ENCODE results near the gene CHRDL2. TPM values are rescaled to one million over a fixed set of nuclear protein-coding genes. Genes with fewer than 3 reads are reported as not detected.
"Not testable (repeated sequence)": the region's sequence is repeated elsewhere in the genome, so short reads cannot be mapped to it uniquely, and the experiment has no call there.

Gene CHRDL2, protein sequence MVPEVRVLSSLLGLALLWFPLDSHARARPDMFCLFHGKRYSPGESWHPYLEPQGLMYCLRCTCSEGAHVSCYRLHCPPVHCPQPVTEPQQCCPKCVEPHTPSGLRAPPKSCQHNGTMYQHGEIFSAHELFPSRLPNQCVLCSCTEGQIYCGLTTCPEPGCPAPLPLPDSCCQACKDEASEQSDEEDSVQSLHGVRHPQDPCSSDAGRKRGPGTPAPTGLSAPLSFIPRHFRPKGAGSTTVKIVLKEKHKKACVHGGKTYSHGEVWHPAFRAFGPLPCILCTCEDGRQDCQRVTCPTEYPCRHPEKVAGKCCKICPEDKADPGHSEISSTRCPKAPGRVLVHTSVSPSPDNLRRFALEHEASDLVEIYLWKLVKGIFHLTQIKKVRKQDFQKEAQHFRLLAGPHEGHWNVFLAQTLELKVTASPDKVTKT
- not detected in 2 replicates for total RNA-seq (2014; rRNA removed; shearing (Covaris generic))

DNA sequence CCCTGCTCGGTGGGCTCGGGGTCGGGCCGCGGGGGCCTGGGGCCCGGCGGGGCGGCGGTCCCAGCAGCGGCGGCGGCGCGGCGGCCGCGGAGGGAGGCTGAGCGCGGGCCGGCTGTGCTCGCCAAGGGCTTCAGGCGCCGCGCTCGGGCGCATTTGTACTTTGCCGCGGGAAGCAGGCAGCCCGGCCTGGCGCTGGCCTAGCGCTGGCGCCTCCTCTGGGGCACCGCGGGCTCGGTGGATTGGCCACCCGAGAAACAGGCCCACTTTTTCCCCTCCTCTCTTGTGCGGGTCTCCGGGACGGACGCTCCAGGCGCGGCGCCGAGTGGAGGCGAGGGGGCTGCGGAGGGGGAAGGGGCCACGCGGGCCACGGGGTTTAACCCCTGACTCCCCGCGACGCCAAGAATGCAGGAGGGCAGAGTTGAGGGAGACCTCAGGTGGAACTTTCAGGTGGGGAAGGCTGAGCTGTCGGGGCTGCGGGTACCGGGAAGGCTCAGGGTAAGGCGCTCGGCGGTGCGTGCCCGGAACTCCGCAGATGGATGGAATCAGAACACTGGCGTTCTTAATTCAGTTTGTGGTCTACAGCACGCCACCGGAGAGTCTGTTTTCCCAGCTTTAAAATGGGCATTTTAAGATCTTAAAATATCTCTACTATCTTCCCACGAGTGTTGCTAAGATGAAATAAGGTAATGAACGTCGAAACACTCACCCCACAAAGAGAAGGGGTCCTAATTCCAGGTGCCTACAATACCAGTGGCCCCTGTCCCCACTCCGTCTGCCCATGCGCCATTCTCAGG lies at the start of gene CHRDL2:
Gene CHRDL2, minus strand, starts transcription at position 126 of the 794 bp plus-strand sequence. CDS start 538 bp downstream, outside the sequence.
- DNase-seq (ENCODE audit: low spot score): no peak

DNA sequence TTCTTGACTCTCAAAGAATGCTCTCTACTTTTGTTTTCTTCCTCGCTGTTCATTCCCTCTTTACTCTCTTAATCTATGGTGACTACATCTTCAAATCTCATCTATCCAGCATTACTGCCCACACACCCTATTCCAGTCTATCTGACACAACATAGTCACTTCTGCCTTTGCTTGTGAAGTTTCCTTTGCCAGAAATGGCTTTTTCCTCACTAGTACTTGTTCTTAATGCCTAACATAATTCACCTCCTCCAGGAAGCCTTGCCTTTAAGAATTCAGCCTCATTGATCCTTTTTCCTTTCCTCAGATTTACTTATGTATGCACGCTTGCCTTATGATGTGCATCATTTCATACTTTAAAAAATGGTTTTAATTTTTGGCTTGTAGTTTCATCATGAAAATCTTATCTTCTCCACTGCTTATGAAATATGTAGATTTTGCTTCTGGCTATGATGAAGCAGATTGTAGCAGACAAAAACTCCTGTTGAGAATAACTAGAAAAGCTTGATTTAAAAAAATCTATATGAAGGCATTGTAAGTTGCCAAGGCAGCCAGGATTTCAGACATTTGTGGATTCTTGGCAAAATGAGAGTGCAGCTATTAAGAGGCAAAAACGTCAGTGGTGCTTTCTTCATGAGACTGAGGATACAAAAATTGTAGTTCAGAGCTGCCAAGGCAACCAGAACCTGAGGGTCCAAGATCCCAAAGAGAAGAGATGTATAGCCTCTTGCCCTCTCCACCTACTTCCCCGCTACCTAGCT lies 49.2 kb upstream of the CHRDL2 start:
- DNase-seq (ENCODE audit: low spot score): no peak

DNA sequence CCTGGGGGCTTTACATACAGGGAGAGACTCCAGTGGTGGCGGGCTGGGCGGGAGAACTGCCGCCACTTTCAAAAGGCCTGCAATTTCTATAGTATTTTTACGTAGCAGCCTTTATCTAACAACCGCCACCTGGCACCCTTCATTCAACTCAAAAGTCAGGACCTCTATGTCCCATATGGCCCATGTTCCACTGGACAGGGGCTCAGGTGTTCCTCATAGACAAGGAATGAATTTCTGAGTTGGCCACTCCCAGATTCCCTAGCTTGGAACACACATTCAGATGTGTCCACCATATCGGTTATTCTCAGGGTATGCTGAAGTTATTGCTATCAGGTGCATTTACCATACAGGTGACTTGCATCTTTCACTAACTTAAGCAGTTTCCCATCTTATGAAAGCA lies 47.4 kb upstream of the CHRDL2 start:
- no peak for DNase-seq (ENCODE audit: low spot score)

DNA sequence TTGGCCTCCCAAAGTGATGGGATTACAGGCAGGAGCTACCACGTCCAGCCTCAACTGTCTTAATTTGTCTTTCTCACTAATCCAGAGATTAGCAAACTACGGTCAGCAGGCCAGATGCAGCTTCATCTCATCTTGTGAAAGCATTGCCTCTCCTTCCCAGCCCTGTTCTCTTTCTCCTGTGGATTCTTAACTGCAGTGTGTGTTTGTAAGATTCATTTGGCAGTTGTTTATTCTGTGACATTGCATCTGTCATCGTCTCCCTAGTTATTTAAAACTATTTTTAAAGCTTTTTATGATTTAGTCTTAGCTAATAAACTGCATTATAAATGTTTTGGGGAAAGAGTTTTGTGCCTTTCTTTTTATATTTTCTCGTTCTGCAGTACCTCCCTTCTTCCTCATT lies 46.7 kb upstream of the CHRDL2 start:
- no peak for DNase-seq (ENCODE audit: low spot score)

DNA sequence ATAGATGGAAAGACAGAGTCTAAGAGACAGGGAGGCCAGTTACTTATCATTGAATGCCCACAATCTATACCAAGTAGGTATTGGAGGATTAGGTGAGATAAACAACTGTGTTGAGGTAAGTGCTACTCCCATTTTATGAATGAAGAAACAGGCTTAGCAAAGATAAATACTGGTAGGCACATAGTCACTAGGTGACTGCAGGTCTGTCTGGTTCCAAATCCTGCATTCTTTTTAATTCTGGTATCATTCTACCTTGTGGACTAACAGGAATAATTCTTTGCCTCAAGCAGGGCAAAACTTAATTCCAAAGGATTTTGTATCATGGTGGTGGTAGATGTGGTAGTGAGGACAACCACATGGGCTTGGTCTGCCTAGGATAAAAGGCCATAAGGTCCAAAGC lies 45.8 kb upstream of the CHRDL2 start:
- no peak for DNase-seq (ENCODE audit: low spot score)

DNA sequence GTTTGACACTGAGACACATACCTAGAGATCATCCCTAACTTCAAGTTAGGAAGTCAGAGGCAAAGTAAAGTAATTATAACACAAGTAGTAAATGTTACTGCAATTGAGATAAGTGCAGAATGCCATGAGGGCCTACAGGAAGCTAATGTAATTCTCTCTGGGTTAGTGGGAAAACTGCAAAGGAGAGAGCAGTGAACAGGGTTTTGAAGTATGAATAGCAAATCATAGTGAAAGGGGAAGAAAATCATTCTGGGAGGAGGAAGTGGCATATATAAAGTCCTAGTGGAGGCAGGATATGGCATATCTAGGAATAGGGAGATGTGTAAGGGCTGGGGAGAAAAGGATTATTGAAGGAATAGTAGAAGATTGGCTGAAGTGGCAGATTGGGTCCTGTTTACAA lies 45.3 kb upstream of the CHRDL2 start:
- DNase-seq (ENCODE audit: low spot score): no peak

DNA sequence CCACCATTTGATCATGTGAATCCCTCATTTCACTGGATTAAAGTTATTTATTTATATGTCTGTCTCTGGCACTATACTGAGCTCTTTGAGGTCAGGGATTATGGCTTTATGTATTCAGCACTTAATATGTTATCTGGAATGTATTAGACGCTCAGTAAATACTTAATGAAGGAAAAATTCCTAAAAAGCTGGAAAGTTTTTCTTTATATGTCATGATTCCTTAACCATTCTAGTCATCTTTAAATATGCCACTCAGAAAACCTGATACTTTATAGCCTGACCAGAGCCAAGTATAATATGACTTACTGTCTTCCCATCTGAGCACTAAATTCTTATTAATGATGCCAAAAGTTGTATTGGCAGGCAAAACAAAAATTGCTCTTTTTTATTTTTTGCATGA lies 44.5 kb upstream of the CHRDL2 start:
- no peak for DNase-seq (ENCODE audit: low spot score)

DNA sequence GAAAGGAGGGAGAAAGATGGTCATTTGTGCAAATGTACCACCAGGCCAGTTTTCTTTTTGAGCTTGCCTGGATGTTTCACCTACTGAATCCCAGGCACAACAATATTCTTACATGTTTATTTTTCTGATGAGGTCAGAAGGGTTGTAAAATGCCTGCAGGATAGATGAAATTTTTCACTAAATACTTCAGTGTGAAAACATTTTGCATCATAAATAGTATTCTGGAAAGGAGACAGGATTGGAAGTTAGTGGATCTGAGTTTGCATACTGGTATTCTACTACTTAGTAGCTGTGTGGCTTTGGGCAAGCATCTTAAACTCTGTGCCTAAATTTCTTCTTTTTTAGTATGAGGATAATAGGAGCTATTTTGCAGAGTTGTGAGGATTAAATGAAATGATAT lies 42.2 kb upstream of the CHRDL2 start:
- no peak for DNase-seq (ENCODE audit: low spot score)

DNA sequence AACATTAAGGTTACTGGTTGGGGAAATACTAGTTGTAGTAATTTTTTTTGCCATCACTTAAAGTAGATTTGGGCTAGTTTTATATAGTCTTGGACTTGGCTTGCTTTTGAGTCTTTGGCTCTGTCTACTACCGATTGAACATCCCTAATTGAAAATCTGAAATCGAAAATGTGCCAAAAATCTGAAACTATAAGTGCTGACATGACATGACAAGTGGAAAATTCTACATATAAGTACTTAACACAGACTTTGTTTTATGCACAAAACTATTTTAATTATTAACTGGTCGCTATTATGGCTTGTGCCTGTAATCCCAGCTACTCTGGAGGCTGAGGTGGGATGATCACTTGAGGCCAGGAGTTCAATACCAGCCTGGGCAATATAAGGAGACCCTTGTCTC lies 39.9 kb upstream of the CHRDL2 start:
- no peak for DNase-seq (ENCODE audit: low spot score)

DNA sequence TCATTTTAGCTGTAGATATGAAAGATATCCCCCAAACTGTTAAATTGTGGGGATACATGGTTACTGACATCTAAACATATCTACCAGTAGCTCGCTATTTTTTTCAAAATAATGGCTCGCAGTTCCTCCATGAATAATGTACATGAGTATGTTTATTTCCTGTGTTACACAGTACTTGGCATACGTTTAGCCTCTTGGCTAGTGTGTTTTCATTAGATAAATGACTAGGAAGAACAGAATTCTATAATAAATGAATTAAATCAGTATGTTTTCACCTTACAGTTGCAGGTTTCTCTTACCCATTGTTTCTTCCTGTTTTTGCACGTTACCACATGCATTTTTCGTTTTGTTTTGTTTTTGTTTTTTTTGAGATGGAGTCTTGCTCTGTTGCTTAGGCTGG lies 39.2 kb upstream of the CHRDL2 start:
- DNase-seq (ENCODE audit: low spot score): no peak

DNA sequence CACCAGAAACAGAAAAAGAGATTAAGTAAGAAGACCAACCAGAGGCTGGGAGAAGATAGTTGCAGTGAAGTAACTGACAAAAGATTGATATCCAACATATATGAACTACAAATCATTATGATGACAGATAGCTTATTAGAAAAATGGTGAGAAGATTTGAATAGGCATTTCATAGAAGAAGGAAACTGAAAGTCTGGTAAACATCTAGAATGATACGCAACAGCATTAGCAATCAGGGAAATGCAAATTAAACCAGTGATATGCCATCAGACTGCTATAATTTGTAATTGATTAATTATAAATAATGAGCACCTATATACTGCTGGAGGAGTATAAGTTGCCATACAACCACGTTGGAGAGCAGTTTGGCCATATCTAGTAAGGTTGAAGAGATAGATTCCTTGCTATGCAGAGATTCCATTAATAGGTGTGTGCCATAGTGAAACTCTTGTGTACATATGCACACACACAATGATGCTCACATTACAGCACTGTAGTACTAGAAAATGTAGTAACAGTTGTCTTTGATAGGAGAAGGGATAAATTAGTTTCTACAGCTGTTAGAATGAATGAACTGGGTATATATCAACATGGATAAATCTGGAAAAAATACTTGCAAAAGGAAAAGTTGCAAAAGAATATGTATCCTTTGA lies 38.0 kb upstream of the CHRDL2 start:
- no peak for DNase-seq (ENCODE audit: low spot score)

DNA sequence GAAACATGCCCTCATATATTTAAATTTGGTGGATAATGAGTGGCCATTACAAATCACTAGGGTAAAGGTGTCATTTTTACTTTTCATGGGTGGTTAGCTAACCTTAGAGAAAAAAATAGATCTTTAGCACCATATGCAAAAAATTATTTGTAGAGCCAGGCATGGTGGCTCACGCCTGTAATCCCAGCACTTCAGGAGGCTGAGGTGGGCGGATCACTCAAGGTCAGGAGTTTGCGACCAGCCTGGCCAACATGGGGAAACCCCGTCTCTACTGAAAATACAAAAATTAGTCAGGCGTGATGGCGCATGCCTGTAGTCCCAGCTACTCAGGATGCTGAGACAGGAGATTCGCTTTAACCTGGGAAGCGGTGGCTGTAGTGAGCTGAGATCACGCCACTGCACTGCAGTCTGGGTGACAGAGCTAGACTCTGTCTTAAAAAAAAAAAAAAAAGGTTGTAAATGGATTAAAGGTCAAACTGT lies 37.0 kb upstream of the CHRDL2 start:
- not testable (repeated sequence) for DNase-seq (ENCODE audit: low spot score)

DNA sequence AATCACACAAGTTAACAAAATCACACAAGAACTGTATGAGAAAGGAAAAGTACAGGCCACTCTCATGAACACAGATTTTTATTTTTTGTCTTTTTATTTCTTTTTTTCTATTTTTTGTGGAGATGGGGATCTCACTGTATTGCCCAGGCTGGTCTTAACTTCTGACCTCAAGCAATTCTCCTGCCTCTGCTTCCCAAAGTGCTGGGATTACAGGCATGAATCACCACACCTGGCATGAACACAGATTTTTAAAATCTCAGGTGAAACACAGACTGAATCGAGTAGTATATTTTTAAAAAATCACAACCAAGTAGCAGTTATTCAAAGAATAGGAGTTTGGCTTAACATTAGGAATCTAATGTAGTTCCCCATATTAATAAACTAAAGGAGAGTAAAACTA lies 35.7 kb upstream of the CHRDL2 start:
- no peak for DNase-seq (ENCODE audit: low spot score)

DNA sequence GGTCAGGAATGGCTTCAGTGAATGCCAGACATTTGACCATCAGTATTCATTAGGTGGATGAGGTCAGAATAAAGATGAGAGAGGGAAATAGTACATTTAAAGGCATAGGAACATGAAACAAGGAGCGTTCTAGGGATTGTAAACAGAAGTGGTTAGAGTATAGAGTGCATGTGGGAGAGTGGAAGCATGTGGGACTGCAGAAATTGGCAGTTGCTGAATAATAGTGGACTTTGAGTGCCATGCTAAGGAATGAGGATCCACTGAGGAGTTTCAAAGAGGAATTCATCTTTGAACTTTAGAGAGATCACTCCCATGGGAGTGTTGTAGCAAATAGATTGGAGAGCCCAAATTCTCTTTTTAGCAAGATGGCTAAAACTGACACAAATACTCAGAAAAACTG lies 25.3 kb upstream of the CHRDL2 start:
- DNase-seq (ENCODE audit: low spot score): no peak

DNA sequence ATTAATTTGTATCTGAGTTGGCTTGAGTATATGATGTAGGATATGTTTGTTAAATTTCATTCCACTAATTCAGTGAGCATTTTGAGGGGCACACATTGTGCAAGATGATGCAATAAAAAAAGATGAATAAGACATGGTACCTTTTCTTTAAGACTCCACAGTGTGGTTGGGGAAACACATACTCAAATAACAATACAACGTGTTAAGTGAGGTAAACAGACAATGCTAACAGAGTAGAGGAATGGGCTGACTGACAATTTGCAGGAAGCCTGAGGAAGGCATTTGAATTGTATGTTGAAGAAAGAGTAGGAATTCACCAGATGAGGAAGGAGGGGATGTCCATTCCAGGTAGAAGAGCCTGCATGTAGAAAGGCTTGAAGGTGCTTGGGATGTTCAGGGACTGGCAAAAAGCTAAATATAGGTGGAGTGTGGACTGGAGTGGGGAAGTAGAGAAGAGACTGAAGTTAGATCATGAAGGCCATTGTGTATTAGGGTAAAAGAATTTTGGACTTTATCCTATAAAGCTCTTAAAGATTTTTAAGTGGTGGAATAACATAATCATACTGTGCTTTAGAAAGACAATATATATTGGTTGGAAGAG lies 24.3 kb upstream of the CHRDL2 start:
- no peak for DNase-seq (ENCODE audit: low spot score)

DNA sequence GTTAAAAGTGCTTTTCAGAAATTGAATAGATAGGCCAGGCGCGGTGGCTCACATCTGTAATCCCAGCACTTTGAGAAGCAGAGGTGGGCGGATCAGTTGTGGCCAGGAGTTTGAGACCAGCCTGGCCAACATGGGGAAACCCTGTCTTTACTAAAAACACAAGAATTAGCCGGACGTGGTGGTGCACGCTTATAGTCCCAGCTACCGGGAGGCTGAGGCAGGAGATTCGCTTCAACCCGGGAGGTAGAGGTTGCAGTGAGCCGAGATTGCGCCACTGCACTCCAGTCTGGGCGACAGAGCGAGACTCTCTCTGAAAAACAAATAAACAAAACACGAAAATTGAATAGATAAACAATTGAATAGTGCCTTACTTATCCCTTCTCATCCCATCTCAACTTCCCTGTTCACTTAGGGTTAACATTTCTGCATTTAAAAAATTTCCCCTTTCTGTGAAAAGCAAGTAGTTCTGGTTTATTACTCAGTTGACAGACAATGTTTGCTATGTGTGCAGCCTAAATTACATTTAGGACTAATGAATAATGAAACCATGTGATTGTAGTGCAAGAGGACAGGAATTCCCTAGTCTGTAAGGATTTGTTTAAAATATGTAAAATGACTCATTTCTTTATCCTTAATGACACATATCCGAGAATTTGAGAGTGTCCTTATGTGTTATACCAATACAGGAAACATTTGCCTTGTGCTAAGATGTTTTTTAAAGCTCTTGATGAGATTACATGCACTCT lies 23.5 kb upstream of the CHRDL2 start:
- peak; percentile 87 for DNase-seq (ENCODE audit: low spot score)

DNA sequence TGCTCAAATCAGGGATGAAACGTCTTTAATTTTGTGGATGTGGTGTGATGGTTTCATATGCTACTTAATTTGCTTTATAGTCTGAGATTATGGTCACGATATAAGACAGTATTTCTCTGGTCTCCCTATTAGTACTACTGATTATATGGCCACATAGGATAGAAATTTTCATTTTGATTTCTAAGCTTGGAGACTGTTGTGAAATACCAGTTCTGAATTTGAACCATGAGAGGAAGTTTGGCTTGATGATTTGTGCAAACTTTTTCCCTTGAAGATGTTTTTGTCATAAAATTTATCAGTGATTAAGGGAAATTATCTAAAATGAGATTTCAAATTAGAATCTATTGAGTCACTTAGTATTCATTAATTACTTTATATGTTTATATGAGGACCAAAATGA lies 20.1 kb upstream of the CHRDL2 start:
- no peak for DNase-seq (ENCODE audit: low spot score)

DNA sequence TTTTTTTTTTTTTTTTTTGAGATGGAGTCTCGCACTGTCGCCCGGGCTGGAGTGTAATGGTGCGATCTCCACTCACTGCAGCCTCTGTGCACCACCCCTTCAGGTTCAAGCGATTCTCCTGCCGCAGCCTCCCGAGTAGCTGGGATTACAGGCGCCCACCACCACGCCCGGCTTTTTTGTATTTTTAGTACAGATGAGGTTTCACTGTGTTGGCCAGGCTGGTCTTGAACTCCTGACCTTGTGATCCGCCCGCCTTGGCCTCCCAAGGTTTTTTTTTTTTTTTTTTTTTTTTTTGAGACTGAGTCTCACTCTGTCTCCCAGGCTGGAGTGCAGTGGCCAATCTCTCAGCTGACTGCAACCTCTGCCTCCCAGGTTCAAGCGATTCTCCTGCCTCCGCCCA lies 19.4 kb upstream of the CHRDL2 start:
- DNase-seq (ENCODE audit: low spot score): not testable (repeated sequence)

DNA sequence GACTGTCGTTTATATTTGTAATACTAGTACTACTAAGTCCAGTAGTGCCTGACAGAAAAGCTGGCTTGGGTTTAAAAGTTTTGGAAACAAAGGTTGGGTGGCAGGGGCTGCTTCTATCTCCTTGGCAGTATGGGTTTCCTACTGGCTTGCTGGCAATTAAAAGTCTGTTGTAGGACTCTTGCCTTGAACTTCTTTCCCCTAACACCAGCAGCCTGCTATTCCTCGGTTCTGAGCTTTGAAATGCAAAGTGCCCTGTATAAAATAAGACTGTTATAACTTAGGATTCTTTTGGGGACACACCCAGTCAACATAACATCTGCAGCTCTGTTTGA lies 18.7 kb upstream of the CHRDL2 start:
- no peak for DNase-seq (ENCODE audit: low spot score)

DNA sequence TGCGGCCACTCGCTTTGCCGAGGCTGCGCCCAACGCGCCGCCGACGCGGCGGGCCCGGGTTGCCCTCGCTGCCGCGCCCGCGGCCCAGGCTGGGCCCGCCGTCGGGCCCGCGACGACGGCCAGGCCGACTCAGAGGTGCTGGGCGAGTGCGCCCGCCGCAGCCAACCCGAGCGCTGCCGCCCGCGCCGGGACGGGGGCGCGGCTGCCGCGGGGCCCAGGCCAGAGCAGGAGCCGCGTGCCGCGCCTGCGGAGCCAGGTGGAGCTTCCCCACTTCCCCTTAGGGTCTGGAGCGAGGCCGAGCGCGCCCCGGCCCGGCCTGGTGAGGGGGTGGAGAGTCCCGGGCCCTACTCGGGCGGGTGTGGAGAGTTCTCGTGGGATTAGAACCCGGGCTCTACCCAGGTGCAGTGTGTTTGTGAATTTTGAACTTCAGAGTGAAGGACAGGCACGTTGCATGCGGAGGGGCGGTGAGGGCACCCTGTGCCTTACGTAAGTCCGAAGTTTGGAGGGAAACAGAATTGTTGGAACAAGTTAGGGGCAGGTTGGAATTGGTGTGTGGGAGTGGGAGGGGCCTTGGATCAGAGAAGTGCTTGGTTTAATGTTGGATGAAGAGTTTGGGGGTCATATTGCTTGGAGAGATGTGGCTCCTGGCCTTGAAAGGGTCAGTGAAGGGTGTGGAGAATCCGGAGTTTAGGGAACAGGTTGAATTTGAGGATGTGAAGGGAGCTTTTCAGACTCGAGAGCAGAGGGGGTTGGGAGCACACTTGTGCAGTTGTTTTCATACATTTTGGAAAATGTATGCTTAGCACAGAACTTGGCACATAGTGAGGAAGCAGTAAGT lies 18.1 kb upstream of the CHRDL2 start:
- DNase-seq (ENCODE audit: low spot score): peak; percentile 39

Data from A172 (cell line).